Left lung (tissue), 10 donors: Measurements from ENCODE around the gene RANBP9. TPM values are rescaled to one million over a fixed set of nuclear protein-coding genes. Genes with fewer than 3 reads are reported as not detected.

Experiments used
- ATAC-seq: fragments of 200-7000 bp; cut with Tn5 transposase; one replicate; pipeline ENCODE4 v1.9.1; 2020; ENCODE audit warnings: moderate library complexity
- DNase-seq, 4 donors: peaks; one replicate each; pipeline ENCODE4 v3.0.0-alpha.2; 2013 to 2020
- H3K27ac ChIP-seq, 2 donors: fragments of 200-600 bp; sonication (generic) in 1 of 2; one replicate each; pipeline versions ENCODE4 v1.5.0 to v1.8.0; 2020 to 2021
- H3K27me3 ChIP-seq, 2 donors: fragments of 200-600 bp; sonication (generic) in 1 of 2; one replicate each; pipeline versions ENCODE4 v1.5.0 to v1.8.0; 2020 to 2021
- H3K36me3 ChIP-seq, 2 donors: fragments of 200-600 bp; sonication (generic) in 1 of 2; one replicate each; pipeline versions ENCODE4 v1.5.0 to v1.8.0; 2020 to 2021
- H3K4me1 ChIP-seq, 2 donors: fragments of 200-600 bp; one replicate each; pipeline ENCODE4 v1.8.0; 2021
- H3K4me3 ChIP-seq, 2 donors: fragments of 200-600 bp; sonication (generic) in 1 of 2; one replicate each; pipeline versions ENCODE4 v1.5.0 to v1.8.0; 2020 to 2021; ENCODE audit warnings: mild to moderate bottlenecking in 1 of 2
- H3K9me3 ChIP-seq, 2 donors: fragments of 200-600 bp; sonication (generic) in 1 of 2; one replicate each; pipeline versions ENCODE4 v1.5.0 to v1.8.0; 2020 to 2021
- intact Hi-C, 2 donors: fragments of 100-400 bp; cut with DNase I; formaldehyde crosslinking; loops; one replicate each; pipeline versions ENCODE4 v1.11.2 to v1.14.2; 2022
- polyA plus RNA-seq, 6 donors: library from polyadenylated mRNA; unstranded; fragments of 120-200 nt; gene quantifications; one replicate each; pipeline ENCODE4 v1.2.1, GENCODE V29; 2013; ENCODE audit not compliant: insufficient read length in 6 of 6
- total RNA-seq, 2 donors: library from RNA; stranded (reverse); fragmentation: NEBNext Ultra II Directional; extraction: Animal tissue kit (Norgen Biotek cat#: 25700); gene quantifications; one replicate each; pipeline ENCODE4 v1.2.1, GENCODE V29; 2021
- TF ChIP-seq, protein P1 (sequence below), 2 donors: fragments of 200-600 bp; sonication (generic) in 1 of 2; IDR thresholded peaks; one replicate each; pipeline versions ENCODE4 v1.5.0 to v1.8.0; 2021; ENCODE audit warnings: antibody characterized with exemption in 2 of 2
- donor health status: DM: no; HTN: yes; CAD: no.
- donor health status: DM: no; HTN: no; CAD: no.

RANBP9 gene
- total and polyA plus RNA-seq, 8 donors, result 34.9 to 49.4 (median 45.1) TPM

GRCh38 chr6:13730704-13731103 lies 19.1 kb upstream of the RANBP9 start:
- Histone ChIP-seq H3K36me3 (no peaks in the 10 kb centered on the region), H3K27ac (no peak overlapping the region), H3K9me3 (no peaks in the 10 kb centered on the region), H3K4me1 (no peaks in the 10 kb centered on the region), H3K27me3 (no peaks in the 10 kb centered on the region), H3K4me3 (no peak overlapping the region)
- intact Hi-C loops, result no loop called here
- ATAC-seq (no peak), DNase-seq (no peak)
- TF ChIP-seq, protein P1, sequence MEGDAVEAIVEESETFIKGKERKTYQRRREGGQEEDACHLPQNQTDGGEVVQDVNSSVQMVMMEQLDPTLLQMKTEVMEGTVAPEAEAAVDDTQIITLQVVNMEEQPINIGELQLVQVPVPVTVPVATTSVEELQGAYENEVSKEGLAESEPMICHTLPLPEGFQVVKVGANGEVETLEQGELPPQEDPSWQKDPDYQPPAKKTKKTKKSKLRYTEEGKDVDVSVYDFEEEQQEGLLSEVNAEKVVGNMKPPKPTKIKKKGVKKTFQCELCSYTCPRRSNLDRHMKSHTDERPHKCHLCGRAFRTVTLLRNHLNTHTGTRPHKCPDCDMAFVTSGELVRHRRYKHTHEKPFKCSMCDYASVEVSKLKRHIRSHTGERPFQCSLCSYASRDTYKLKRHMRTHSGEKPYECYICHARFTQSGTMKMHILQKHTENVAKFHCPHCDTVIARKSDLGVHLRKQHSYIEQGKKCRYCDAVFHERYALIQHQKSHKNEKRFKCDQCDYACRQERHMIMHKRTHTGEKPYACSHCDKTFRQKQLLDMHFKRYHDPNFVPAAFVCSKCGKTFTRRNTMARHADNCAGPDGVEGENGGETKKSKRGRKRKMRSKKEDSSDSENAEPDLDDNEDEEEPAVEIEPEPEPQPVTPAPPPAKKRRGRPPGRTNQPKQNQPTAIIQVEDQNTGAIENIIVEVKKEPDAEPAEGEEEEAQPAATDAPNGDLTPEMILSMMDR (IDR thresholded peaks at IDR 0.05), result no peak

DNA sequence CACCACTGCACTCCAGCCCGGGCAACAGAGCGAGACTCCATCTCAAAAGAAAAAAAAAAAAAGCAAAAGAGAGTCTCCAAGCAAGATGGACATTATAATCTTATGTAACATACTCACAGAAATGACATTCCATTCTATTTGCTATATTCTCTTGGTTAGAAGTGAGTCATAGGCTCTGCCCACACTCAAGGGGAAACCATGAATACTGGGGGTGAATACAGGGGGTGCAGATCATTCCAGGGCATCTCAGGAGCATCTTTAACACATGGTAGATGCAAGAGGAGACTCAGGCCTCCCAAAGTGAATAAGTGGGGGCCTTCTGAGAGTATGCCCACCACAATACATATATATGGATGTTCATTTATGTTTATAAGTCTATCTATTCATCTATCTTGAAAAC lies 18.3 kb upstream of the RANBP9 start:
- no peak for DNase-seq
- no peaks in the 10 kb centered on the region for H3K9me3 ChIP-seq
- no peaks in the 10 kb centered on the region for H3K27me3 ChIP-seq
- ATAC-seq, result no peak
- no peak overlapping the region for H3K27ac ChIP-seq
- no peaks in the 10 kb centered on the region for H3K36me3 ChIP-seq
- intact Hi-C loops, result no loop called here
- H3K4me3 ChIP-seq, result no peak overlapping the region
- TF ChIP-seq, protein P1 (IDR thresholded peaks at IDR 0.05), result no peak
- H3K4me1 ChIP-seq, result no peaks in the 10 kb centered on the region

DNA sequence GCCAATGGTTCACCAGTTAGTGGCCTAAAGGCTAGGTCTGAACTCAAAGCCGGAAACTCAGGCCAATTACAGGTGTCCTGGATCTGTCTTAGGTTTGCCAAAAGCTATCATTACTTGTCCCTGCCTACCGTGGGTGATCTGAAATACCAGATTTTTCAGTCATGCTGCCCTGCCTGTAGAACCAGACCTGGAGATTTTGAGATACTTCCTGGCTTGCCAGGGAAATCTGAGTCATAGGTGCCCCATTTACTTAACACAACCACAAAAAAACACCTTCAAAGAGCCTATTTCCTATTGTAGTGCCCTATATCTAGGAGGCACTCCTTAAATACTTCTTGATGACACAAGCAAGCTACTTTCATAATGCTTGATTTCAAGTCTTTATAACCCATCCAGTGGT lies 13.9 kb upstream of the RANBP9 start:
- no peak for DNase-seq
- Histone ChIP-seq H3K36me3 (no peaks in the 10 kb centered on the region), H3K4me3 (no peak overlapping the region), H3K27me3 (no peaks in the 10 kb centered on the region), H3K4me1 (no peaks in the 10 kb centered on the region), H3K27ac (peak overlapping the region; percentile 26 to 63), H3K9me3 (no peaks in the 10 kb centered on the region)
- intact Hi-C loops, result no loop called here
- TF ChIP-seq, protein P1 (IDR thresholded peaks at IDR 0.05), result no peak
- ATAC-seq, result peak; percentile 85

DNA sequence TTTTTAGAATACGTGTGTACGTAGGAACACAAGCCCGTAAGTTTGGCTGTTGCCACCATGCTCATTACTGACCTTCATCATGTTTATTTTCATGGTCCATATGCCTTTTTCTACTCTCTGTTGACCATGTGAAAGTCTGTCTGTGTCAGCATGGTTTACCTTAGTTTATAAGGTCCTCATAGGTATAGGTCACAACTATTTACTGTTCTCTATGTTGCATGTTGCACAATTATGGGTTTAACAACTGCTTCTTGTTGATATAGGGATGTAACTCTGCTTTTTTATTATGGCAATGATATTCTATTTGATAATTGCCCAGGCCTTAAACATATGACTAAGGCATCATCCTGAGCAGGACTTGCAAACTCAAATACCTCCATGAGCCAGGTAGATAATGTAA lies 13.4 kb upstream of the RANBP9 start:
- TF ChIP-seq, protein P1 (IDR thresholded peaks at IDR 0.05), result no peak
- Histone ChIP-seq H3K9me3 (no peaks in the 10 kb centered on the region), H3K27me3 (no peaks in the 10 kb centered on the region), H3K4me3 (no peak overlapping the region), H3K27ac (peak overlapping the region; percentile 26 to 63), H3K36me3 (no peaks in the 10 kb centered on the region), H3K4me1 (no peaks in the 10 kb centered on the region)
- DNase-seq, result no peak
- ATAC-seq, result peak; percentile 6
- intact Hi-C loops, result no loop called here

- no peaks in the 10 kb centered on the region for H3K27me3 ChIP-seq
- H3K36me3 ChIP-seq, result no peaks in the 10 kb centered on the region
- H3K9me3 ChIP-seq, result no peaks in the 10 kb centered on the region
- ATAC-seq (peak; percentile 67), DNase-seq (no peak)
- H3K27ac ChIP-seq, result no peak overlapping the region
- H3K4me3 ChIP-seq, result no peak overlapping the region
- intact Hi-C loops, result no loop called here
- no peaks in the 10 kb centered on the region for H3K4me1 ChIP-seq
- TF ChIP-seq, protein P1 (IDR thresholded peaks at IDR 0.05), result no peak
Observed at GRCh38 chr6:13724182-13724581, 12.5 kb upstream of the RANBP9 start.
